Stimulated activated naive CD8-positive, alpha-beta T cell treated with anti-CD3 and anti-CD28 coated beads, Interleukin-15, amount 100 ng/mL, for 72 hours (primary cell): Measurements from ENCODE around the gene ANKRD11.
"Not testable (repeated sequence)": the region's sequence is repeated elsewhere in the genome, so short reads cannot be mapped to it uniquely, and the experiment has no call there.

Experiments
- ATAC-seq: fragments of 150-1000 bp; cut with Tn5 transposase; 2 replicates; pipeline ENCODE4 v1.10.0; 2021; ENCODE audit warnings: mild to moderate bottlenecking, moderate library complexity
- DNase-seq, 2 donors: peaks; one replicate each; pipeline ENCODE4 v3.0.0; 2021 to 2022
- H3K27ac Mint-ChIP-seq, 2 donors: one replicate each; pipeline ENCODE4 v1.8.0; 2022; ENCODE audit warnings: mild to moderate bottlenecking in 2 of 2, mixed read lengths in 2 of 2, moderate library complexity in 2 of 2
- H3K27me3 Mint-ChIP-seq: one replicate; pipeline ENCODE4 v1.8.0; 2022; ENCODE audit warnings: mixed read lengths
- H3K4me1 Mint-ChIP-seq: one replicate; pipeline ENCODE4 v1.8.0; 2022; ENCODE audit warnings: mild to moderate bottlenecking, mixed read lengths
- H3K4me3 Mint-ChIP-seq, 2 donors: one replicate each; pipeline ENCODE4 v1.8.0; 2022; ENCODE audit warnings: mild to moderate bottlenecking in 2 of 2, mixed read lengths in 2 of 2, moderate library complexity in 1 of 2
- H3K9me3 Mint-ChIP-seq, 2 donors: one replicate each; pipeline ENCODE4 v1.8.0; 2022; ENCODE audit warnings: mixed read lengths in 2 of 2

The ANKRD11 gene

GRCh38 chr16:89371968-89372634 is 118.3 kb downstream of the ANKRD11 start:
- no peak overlapping the region for H3K4me3 Mint-ChIP-seq
- H3K27ac Mint-ChIP-seq, result peak overlapping the region in 1 of 2 donors; percentile 96
- ATAC-seq (no peak), DNase-seq (no peak)
- H3K4me1 Mint-ChIP-seq, result peaks cover 86% of the 10 kb centered on the region
- H3K9me3 Mint-ChIP-seq, result no peaks in the 10 kb centered on the region
- no peaks in the 10 kb centered on the region for H3K27me3 Mint-ChIP-seq

DNA sequence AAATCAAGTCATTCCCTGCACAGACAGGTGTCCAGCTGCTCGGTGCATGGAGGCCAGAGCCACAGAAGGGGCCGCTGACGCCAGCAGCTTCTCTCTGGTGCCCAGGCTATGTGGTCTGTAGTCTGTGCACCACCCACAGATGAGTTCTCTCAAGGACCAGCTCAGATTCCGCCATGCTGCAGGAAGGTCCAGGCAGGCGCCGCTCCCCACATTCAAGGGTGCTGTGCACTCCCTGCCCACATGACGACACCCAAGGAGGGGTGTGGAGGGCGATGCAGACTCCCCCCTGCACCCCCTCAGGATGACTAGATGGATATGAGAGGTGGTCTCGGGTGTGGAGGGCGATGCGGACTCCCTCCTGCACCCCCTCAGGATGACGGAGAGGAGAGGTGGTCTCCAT is 119.0 kb downstream of the ANKRD11 start:
- Mint-ChIP-seq H3K4me1 (peaks cover 87% of the 10 kb centered on the region), H3K9me3 (no peaks in the 10 kb centered on the region), H3K27me3 (no peaks in the 10 kb centered on the region), H3K27ac (no peak overlapping the region), H3K4me3 (no peak overlapping the region)
- DNase-seq, result no peak
- no peak for ATAC-seq

- H3K4me1 Mint-ChIP-seq, result peaks cover 87% of the 10 kb centered on the region
- no peaks in the 10 kb centered on the region for H3K27me3 Mint-ChIP-seq
- ATAC-seq (no peak), DNase-seq (no peak)
- H3K4me3 Mint-ChIP-seq, result no peak overlapping the region
- H3K27ac Mint-ChIP-seq, result peak overlapping the region in 1 of 2 donors; percentile 77
- no peaks in the 10 kb centered on the region for H3K9me3 Mint-ChIP-seq
Measured at GRCh38 chr16:89370601-89371000, 119.8 kb downstream of the ANKRD11 start.

DNA sequence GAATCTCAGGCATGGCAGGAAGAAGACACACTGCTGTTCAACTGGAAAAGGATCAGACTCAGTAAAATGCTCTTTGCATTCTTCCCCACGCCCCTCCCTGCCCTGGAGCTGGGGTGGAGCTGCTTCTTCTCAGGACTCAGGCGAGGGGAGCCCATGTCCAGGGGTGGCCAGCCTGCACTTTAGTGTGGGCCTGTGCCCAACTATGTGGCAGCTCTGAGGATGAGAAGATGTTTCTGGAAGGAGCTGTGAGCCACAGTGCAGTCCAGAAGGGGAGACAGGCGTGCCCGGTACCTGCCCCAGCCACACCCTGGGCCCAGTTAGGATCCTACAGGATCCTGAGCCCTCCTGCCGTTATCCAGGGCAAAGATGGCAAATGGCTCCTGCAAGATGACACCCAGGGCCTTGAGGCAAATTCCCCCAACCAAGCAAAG is 120.3 kb downstream of the ANKRD11 start:
- H3K27me3 Mint-ChIP-seq, result no peaks in the 10 kb centered on the region
- H3K4me1 Mint-ChIP-seq, result peaks cover 93% of the 10 kb centered on the region
- H3K4me3 Mint-ChIP-seq, result peak overlapping the region in 1 of 2 donors; percentile 18
- H3K9me3 Mint-ChIP-seq, result no peaks in the 10 kb centered on the region
- H3K27ac Mint-ChIP-seq, result peak overlapping the region in 1 of 2 donors; percentile 84
- ATAC-seq (no peak), DNase-seq (no peak)

DNA sequence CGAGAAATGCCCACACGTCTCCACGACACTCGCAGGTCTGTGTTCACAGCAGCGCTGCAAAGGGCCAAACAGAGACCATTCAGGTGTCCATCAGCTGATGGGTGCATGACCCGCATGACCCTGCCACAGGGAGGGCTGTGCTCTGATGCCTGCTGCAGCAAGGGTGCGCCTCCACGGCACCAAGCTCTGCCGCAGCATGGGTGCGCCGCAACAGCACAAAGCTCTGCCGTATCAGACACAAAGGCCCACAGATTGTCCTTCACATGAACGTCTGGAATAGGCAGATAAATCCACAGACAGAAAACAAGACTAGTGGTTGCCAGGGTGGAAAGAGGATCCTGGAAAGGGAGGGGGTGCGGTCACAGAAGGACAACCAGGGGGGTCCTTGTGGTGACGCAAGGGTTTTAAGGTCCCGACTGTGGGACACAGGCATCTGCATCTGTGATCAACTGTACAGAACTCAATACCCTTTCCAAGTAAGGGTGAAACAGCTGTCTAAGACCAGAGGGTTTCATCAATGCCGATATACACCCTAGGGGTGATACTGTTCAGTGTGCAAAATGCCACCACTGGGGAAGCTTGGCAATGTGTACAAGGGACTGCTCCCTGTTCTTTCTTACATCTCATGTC is 121.0 kb downstream of the ANKRD11 start:
- DNase-seq, result no peak

GRCh38 chr16:89368604-89369249 is 121.6 kb downstream of the ANKRD11 start:
- DNase-seq (no peak), ATAC-seq (no peak)
- Mint-ChIP-seq H3K27me3 (no peaks in the 10 kb centered on the region), H3K4me1 (peaks cover 95% of the 10 kb centered on the region), H3K9me3 (no peaks in the 10 kb centered on the region), H3K27ac (peak overlapping the region in 1 of 2 donors; percentile 80), H3K4me3 (no peak overlapping the region)

More for the DNA sequence above, 121.0 kb downstream of the ANKRD11 start:
- Mint-ChIP-seq H3K9me3 (no peaks in the 10 kb centered on the region), H3K27me3 (no peaks in the 10 kb centered on the region), H3K4me3 (no peak overlapping the region), H3K27ac (peak overlapping the region in 1 of 2 donors; percentile 84), H3K4me1 (peaks cover 94% of the 10 kb centered on the region)
- no peak for ATAC-seq

- Mint-ChIP-seq H3K4me1 (peaks cover 95% of the 10 kb centered on the region), H3K27me3 (no peaks in the 10 kb centered on the region), H3K9me3 (no peaks in the 10 kb centered on the region), H3K27ac (peak overlapping the region in 1 of 2 donors; percentile 83), H3K4me3 (no peak overlapping the region)
- ATAC-seq (no peak), DNase-seq (no peak)
Measured at GRCh38 chr16:89367538-89367915, 122.8 kb downstream of the ANKRD11 start.

DNA sequence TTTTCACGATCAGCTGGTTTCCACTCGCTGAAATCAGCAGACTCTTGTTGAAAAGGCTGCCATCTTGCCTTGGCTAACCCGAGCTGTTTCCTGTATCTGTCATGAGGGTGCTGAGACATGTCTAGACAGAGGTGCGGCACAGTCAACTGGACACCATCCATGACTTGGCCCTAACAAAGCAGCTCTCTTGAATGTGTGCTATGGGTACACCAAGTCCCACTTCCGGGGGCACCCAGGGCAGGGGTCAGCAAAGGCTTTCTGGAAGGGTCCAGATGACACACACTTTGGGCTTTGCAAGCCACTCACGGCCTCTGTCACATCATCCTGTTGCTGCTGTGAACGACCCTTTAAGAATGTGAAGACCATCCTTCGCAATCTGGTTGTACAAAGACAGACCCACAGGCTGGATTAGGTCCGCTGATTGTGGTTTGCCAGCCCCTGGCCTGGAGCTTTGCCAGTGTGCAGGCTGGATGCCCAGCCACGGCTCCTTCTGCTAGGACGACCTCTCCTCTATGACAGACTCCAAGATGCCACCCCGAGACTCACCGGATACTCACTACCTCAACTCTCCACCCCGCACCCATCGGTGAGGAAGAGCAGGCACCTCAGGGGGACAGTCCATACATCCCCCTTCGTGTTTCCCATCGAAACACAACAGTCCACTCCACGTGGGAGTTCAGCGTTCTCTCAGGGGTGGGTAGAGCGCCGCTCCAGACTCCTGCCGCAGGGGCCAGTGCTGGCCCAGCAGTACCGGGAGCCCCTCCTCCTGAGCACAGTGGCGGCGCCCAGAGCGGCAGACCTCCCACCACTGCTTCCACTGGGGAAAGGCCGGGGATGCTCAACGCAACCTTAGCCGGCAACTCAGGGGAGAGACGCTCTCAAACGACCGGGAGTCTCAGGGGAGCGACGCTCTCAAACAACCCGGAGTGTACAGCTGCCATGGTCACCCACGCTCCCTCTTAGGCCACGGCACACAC is 123.5 kb downstream of the ANKRD11 start:
- Mint-ChIP-seq H3K9me3 (no peaks in the 10 kb centered on the region), H3K27ac (peak overlapping the region in 1 of 2 donors; percentile 83), H3K4me3 (peak overlapping the region in 1 of 2 donors; percentile 3), H3K4me1 (peaks cover 96% of the 10 kb centered on the region), H3K27me3 (no peaks in the 10 kb centered on the region)
- DNase-seq, result no peak
- no peak for ATAC-seq

DNA sequence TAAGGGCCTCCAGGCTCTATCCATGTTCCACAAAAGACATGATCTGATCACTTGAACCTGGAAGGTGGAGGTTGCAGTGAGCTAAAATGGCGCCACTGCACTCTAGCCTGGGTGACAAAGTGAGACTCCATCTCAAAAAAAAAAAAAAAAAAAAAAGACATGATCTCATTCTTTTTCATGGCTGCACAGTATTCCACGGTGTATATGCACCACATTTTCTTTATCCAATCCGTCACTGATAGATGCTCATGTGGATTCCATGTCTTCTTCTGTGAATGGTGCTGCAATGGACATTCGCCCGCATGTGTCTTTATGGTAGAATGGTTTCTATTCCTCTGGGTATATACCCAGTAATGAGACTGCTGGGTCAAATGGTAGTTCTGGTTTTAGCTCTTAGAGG is 124.4 kb downstream of the ANKRD11 start:
- Mint-ChIP-seq H3K27ac (no peak overlapping the region), H3K9me3 (no peaks in the 10 kb centered on the region), H3K4me1 (peaks cover 96% of the 10 kb centered on the region), H3K4me3 (peak overlapping the region; percentile 3 to 22), H3K27me3 (no peaks in the 10 kb centered on the region)
- ATAC-seq, result no peak
- DNase-seq, result no peak

DNA sequence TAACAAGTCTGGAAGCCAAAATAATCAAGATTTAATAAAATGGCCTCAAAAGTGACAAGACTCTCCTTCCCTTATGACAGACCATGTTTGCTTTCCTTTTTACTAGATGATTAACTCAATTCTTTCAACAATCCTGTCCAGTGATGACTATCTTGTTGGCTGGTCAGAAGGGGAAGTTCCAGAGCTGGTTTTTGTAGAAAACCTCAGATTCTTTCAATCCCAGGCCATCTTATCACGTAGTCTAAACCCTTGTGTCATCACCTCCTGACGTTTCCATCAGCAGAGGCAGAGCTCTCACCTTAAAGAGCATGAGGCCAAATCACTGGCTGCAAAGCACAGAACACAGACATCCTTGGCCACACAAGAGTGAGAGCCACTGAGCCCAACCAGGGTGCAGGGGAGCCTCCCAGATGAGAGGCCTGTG is 125.3 kb downstream of the ANKRD11 start:
- Mint-ChIP-seq H3K27me3 (no peaks in the 10 kb centered on the region), H3K27ac (peak overlapping the region in 1 of 2 donors; percentile 85), H3K9me3 (no peaks in the 10 kb centered on the region), H3K4me3 (peak overlapping the region; percentile 55 to 62), H3K4me1 (peaks cover 96% of the 10 kb centered on the region)
- peak; percentile 32 for ATAC-seq
- peak in 1 of 2 donors; percentile 40 for DNase-seq

DNA sequence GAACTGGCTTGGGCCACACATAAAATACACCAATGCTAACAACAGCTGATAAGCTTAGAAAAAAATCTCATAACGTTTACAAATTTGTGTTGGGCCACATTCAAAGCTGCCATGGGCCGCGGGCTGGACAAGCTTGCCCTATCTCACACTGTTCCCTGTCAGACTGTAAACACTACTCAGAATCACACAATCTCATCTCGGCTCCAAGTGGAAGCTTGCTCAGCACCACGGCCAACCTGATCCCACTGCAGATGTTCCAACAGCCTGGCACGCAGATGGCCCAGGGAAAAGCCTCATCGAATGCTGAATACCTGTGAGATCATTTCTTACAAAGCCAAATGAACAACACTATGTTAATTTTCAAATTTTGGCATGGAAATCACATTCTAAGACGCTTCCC is 125.8 kb downstream of the ANKRD11 start:
- H3K27ac Mint-ChIP-seq, result peak overlapping the region in 1 of 2 donors; percentile 85

GRCh38 chr16:89363621-89364393 is 126.6 kb downstream of the ANKRD11 start:
- no peaks in the 10 kb centered on the region for H3K9me3 Mint-ChIP-seq
- ATAC-seq, result peak; percentile 22
- peak; percentile 23 to 61 for DNase-seq
- peak overlapping the region; percentile 59 to 62 for H3K4me3 Mint-ChIP-seq
- H3K4me1 Mint-ChIP-seq, result peaks cover 96% of the 10 kb centered on the region
- H3K27me3 Mint-ChIP-seq, result no peaks in the 10 kb centered on the region
- H3K27ac Mint-ChIP-seq, result peak overlapping the region in 1 of 2 donors; percentile 42

More for the DNA sequence above, 125.8 kb downstream of the ANKRD11 start:
- H3K4me3 Mint-ChIP-seq, result peak overlapping the region; percentile 55 to 62
- ATAC-seq, result no peak
- DNase-seq, result no peak
- H3K4me1 Mint-ChIP-seq, result peaks cover 96% of the 10 kb centered on the region
- H3K27me3 Mint-ChIP-seq, result no peaks in the 10 kb centered on the region
- H3K9me3 Mint-ChIP-seq, result no peaks in the 10 kb centered on the region

- not testable (repeated sequence) for H3K9me3 Mint-ChIP-seq, H3K27ac Mint-ChIP-seq, H3K27me3 Mint-ChIP-seq, DNase-seq, ATAC-seq
- H3K4me1 Mint-ChIP-seq, result peaks cover 100% of the 10 kb centered on the region
- peak overlapping the region; percentile 73 to 79 for H3K4me3 Mint-ChIP-seq
Measured at GRCh38 chr16:89362540-89363223, 127.7 kb downstream of the ANKRD11 start.
